ENCODE data around the gene ZNF17.
A peak's percentile ranks its signal among the peaks of the same experiment; 100 is the strongest.

Gene ZNF17

DNA sequence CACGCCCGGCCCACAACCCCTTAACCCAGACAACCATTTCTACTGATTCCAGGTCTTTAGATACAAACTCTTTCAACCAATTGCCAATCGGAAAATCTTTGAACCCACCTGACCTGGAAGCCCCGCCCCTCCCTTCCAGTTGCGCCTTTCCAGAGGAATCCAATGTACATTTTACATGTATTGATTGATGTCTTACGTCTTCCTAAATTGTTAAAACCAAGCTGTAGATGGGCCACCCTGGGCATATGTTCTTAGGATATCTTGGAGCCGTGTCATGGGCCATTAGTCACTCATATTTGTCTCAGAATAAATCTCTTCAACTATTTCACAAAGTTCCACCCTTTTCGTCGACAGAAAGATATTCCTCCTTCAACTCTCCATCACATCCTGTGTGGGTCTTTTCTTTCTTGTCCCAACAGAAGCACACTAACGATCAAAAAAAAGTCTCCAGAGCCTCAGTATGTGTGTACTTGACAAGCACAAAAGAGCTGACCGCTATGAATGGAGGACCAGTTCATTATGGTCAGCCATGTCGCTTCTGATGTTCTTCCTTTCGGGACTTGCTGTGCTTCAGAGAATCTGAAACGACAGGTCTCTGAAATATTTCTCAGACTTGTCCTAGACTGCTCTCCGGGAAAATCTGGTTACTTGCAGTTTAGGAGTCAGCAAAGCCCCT, 23.6 kb downstream of the ZNF17 start:
- Histone ChIP-seq H3K4me3 (ENCODE audit: low read length, poor library complexity, severe bottlenecking) (peak overlapping the region; percentile 83), H3K9me2 (replicated peaks; ENCODE audit: low read depth, low read length) (no peaks in the 10 kb centered on the region), H4K20me1 (ENCODE audit: insufficient read depth, low read length, poor library complexity, severe bottlenecking) (peaks cover 11% of the 10 kb centered on the region), H3K9me3 (ENCODE audit: insufficient read depth, low read depth, low read length) (no peaks in the 10 kb centered on the region), H2AFZ (ENCODE audit: low read length) (peak overlapping the region; percentile 95), H3K4me2 (ENCODE audit: low read depth, low read length, poor library complexity, severe bottlenecking) (peak overlapping the region; percentile 83), H3K36me3 (ENCODE audit: insufficient read depth, low read length) (no peaks in the 10 kb centered on the region), H3K9ac (ENCODE audit: low read depth, low read length, poor library complexity, severe bottlenecking) (peak overlapping the region; percentile 79), H3K4me1 (ENCODE audit: insufficient read depth, low read length, poor library complexity, severe bottlenecking) (peaks cover 18% of the 10 kb centered on the region), H3K79me2 (ENCODE audit: insufficient read depth, low read length) (peaks cover 38% of the 10 kb centered on the region), H3K27me3 (ENCODE audit: insufficient read depth, low read length, poor library complexity, severe bottlenecking) (no peaks in the 10 kb centered on the region), H3F3A (ENCODE audit: low read depth) (no peaks in the 10 kb centered on the region)
- TF ChIP-seq EZH2phosphoT487 (IDR thresholded peaks at IDR 0.05; ENCODE audit: borderline replicate concordance), result no peak
- TF ChIP-seq, protein P1, sequence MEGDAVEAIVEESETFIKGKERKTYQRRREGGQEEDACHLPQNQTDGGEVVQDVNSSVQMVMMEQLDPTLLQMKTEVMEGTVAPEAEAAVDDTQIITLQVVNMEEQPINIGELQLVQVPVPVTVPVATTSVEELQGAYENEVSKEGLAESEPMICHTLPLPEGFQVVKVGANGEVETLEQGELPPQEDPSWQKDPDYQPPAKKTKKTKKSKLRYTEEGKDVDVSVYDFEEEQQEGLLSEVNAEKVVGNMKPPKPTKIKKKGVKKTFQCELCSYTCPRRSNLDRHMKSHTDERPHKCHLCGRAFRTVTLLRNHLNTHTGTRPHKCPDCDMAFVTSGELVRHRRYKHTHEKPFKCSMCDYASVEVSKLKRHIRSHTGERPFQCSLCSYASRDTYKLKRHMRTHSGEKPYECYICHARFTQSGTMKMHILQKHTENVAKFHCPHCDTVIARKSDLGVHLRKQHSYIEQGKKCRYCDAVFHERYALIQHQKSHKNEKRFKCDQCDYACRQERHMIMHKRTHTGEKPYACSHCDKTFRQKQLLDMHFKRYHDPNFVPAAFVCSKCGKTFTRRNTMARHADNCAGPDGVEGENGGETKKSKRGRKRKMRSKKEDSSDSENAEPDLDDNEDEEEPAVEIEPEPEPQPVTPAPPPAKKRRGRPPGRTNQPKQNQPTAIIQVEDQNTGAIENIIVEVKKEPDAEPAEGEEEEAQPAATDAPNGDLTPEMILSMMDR (conservative IDR thresholded peaks at IDR 0.05; ENCODE audit: low read length), result no peak

DNA sequence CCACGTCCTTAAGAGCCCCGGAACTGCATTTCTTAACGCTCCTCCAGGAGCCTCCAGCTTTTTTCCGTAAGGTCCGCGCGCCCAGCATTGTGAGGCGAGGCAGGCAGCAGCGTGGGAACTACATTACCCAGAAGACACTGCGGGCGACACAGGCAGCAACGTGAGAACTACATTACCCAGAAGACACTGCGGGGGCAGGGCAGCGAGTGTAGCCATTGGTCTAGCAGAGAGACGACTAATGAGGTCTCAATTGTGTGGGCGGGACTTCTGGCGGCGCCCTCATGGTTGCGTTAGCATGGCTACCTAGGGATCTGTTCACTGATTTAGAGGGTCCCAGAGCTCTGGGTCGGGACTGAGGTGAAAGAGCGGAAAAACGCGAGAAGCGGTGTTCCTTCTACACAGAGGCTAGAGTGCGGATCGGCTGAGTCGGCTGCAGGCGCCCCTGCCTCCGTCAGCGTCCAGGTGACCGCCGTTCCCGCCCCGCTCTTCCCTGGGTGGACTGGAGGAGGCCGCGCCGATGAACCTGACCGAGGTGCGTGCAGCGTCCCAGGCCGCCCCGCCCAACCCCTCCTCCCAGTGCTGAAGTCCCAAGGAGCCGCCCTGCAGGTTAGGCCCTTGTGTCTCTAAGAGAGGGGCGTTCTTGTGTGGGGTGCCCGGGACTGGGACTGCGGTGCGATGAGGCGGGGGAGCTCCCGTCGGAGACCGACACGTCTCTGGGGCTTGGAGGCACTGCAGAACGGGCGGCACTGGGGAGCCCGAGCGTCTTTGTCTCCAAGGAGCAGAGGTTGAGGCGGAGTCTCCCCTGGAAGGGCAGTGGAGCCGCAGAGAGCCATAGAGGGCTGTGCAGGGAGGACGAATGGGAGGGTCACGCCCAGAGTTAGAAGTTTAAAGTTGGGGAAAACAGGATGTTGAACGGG, 24.4 kb downstream of the ZNF17 start, which contains the start of gene ZNF749:
Gene ZNF749 (plus strand): TSS at position 264 of the 917 bp plus-strand sequence. CDS start 254 bp downstream, at position 518.
- Histone ChIP-seq H3K9me3 (ENCODE audit: insufficient read depth, low read depth, low read length) (no peaks in the 10 kb centered on the region), H3K4me2 (ENCODE audit: low read depth, low read length, poor library complexity, severe bottlenecking) (peak within 1 kb of the TSS; percentile 91), H3F3A (ENCODE audit: low read depth) (no peaks in the 10 kb centered on the region), H3K4me3 (ENCODE audit: low read length, poor library complexity, severe bottlenecking) (peak within 1 kb of the TSS; percentile 83), H3K79me2 (ENCODE audit: insufficient read depth, low read length) (peaks cover 46% of the 10 kb centered on the region), H3K9ac (ENCODE audit: low read depth, low read length, poor library complexity, severe bottlenecking) (peak within 1 kb of the TSS; percentile 79), H3K27me3 (ENCODE audit: insufficient read depth, low read length, poor library complexity, severe bottlenecking) (no peaks in the 10 kb centered on the region), H3K36me3 (ENCODE audit: insufficient read depth, low read length) (no peaks in the 10 kb centered on the region), H3K4me1 (ENCODE audit: insufficient read depth, low read length, poor library complexity, severe bottlenecking) (peaks cover 22% of the 10 kb centered on the region), H2AFZ (ENCODE audit: low read length) (peak within 1 kb of the TSS; percentile 95), H4K20me1 (ENCODE audit: insufficient read depth, low read length, poor library complexity, severe bottlenecking) (peaks cover 11% of the 10 kb centered on the region), H3K9me2 (replicated peaks; ENCODE audit: low read depth, low read length) (no peaks in the 10 kb centered on the region)
- TF ChIP-seq, protein P1 (conservative IDR thresholded peaks at IDR 0.05; ENCODE audit: low read length), result no peak
- TF ChIP-seq EZH2phosphoT487 (IDR thresholded peaks at IDR 0.05; ENCODE audit: borderline replicate concordance), result no peak

DNA sequence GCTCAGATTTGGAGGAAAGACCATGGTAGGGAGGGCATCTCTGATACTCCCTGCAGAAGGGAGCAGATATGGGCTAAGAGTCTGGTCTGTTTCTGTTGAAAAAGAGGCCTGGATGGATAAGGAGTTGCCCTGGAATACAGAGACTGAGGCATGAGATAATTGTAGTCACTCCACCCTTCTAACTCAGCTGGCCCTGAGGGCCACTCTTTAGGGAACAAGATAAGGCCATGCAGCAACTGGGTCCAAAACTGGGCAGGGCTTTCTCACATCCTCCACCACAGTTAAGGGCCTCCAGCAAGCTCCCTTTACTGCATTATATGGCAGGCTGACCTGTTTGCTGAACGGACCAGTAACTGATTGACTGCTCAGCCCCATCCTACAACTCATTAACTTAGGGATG, 25.5 kb downstream of the ZNF17 start:
- peak overlapping the region; percentile 91 for H3K4me2 ChIP-seq (ENCODE audit: low read depth, low read length, poor library complexity, severe bottlenecking)
- H3F3A ChIP-seq (ENCODE audit: low read depth), result no peaks in the 10 kb centered on the region
- H3K9me3 ChIP-seq (ENCODE audit: insufficient read depth, low read depth, low read length), result no peaks in the 10 kb centered on the region
- H3K4me1 ChIP-seq (ENCODE audit: insufficient read depth, low read length, poor library complexity, severe bottlenecking), result peaks cover 22% of the 10 kb centered on the region
- H4K20me1 ChIP-seq (ENCODE audit: insufficient read depth, low read length, poor library complexity, severe bottlenecking), result peaks cover 11% of the 10 kb centered on the region
- no peaks in the 10 kb centered on the region for H3K27me3 ChIP-seq (ENCODE audit: insufficient read depth, low read length, poor library complexity, severe bottlenecking)
- no peak overlapping the region for H2AFZ ChIP-seq (ENCODE audit: low read length)
- no peaks in the 10 kb centered on the region for H3K36me3 ChIP-seq (ENCODE audit: insufficient read depth, low read length)
- H3K9ac ChIP-seq (ENCODE audit: low read depth, low read length, poor library complexity, severe bottlenecking), result peak overlapping the region; percentile 79
- H3K4me3 ChIP-seq (ENCODE audit: low read length, poor library complexity, severe bottlenecking), result peak overlapping the region; percentile 83
- no peak for TF ChIP-seq EZH2phosphoT487 (IDR thresholded peaks at IDR 0.05; ENCODE audit: borderline replicate concordance)
- TF ChIP-seq, protein P1 (conservative IDR thresholded peaks at IDR 0.05; ENCODE audit: low read length), result no peak
- H3K79me2 ChIP-seq (ENCODE audit: insufficient read depth, low read length), result peaks cover 53% of the 10 kb centered on the region
- no peaks in the 10 kb centered on the region for H3K9me2 ChIP-seq (replicated peaks; ENCODE audit: low read depth, low read length)
